Thyroid gland (tissue), 4 donors: ENCODE data around the gene SH3TC2.

Experiments
- CTCF ChIP-seq, 6 experiments: fragments of 200-600 bp in 3 of 6; fragments of 450-650 bp in 3 of 6; sonication (generic) in 3 of 6; IDR thresholded peaks; one replicate each; pipeline ENCODE4 v1.5.1; 2016 to 2019; ENCODE audit warnings: antibody characterized with exemption in 6 of 6, mild to moderate bottlenecking in 2 of 6, inconsistent platforms in 1 of 6, moderate library complexity in 1 of 6
- POLR2A ChIP-seq, 2 donors: fragments of 450-650 bp; IDR thresholded peaks; one replicate each; pipeline ENCODE4 v1.6.1; 2017; ENCODE audit warnings: antibody characterized with exemption in 2 of 2, mild to moderate bottlenecking in 2 of 2, moderate library complexity in 1 of 2

GRCh38 chr5:149027636-149028035 lies 35.2 kb downstream of the SH3TC2 start:
- TF ChIP-seq CTCF (IDR thresholded peaks at IDR 0.05) (no peak), POLR2A (IDR thresholded peaks at IDR 0.05) (no peak)
